ENCODE data around the gene ZFP90.

DNA sequence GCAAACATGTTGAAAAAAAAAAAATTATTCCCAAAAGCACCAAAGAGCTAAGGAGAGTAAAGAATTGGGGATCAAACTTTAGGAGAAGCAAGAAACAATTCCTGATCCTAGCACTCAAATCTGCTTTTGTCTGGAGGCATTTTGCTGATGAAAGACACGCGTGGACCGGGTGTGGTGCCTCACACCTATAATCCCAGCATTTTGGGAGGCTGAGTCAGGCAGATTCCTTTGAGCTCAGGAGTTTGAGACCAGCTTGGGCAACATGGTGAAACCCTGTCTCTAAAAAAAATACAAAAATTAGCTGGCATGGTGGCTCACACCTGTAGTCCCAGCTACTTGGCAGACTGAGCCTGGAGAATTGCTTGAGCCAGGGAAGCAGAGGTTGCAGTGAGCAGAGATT lies 35.4 kb downstream of the ZFP90 start:
- TF ChIP-seq, protein P1, sequence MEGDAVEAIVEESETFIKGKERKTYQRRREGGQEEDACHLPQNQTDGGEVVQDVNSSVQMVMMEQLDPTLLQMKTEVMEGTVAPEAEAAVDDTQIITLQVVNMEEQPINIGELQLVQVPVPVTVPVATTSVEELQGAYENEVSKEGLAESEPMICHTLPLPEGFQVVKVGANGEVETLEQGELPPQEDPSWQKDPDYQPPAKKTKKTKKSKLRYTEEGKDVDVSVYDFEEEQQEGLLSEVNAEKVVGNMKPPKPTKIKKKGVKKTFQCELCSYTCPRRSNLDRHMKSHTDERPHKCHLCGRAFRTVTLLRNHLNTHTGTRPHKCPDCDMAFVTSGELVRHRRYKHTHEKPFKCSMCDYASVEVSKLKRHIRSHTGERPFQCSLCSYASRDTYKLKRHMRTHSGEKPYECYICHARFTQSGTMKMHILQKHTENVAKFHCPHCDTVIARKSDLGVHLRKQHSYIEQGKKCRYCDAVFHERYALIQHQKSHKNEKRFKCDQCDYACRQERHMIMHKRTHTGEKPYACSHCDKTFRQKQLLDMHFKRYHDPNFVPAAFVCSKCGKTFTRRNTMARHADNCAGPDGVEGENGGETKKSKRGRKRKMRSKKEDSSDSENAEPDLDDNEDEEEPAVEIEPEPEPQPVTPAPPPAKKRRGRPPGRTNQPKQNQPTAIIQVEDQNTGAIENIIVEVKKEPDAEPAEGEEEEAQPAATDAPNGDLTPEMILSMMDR (IDR thresholded peaks at IDR 0.05): no peak
- TF ChIP-seq POLR2A (IDR thresholded peaks at IDR 0.05) (no peak), POLR2AphosphoS5 (IDR thresholded peaks at IDR 0.05) (no peak), EP300 (IDR thresholded peaks at IDR 0.05) (no peak)

All from gastroesophageal sphincter (tissue), 3 donors.